K562 (cell line): Measurements from ENCODE around the gene SIK3. TPM values are rescaled to one million over a fixed set of nuclear protein-coding genes. Genes with fewer than 3 reads are reported as not detected.
A peak's percentile ranks its signal among the peaks of the same experiment; 100 is the strongest.

Experiments used
- ATAC-seq: fragments of 200-7000 bp; cut with Tn5 transposase; 3 replicates; pipeline ENCODE4 v1.9.1; 2020; ENCODE audit warnings: moderate library complexity
- BruUV-seq: library from RNA; stranded (reverse); fragments of 400-500 nt; replicated peaks from 2 replicates; lab custom pipeline; 2021; lab: Mats Ljungman, UMichigan
- CTCF ChIA-PET: fragments of 300-600 bp; formaldehyde crosslinking; extraction: SDS; loops from one replicate; lab custom pipeline; 2021; ENCODE audit warnings: low intra/inter-chr PET ratio; lab: Yijun Ruan, JAX
- POLR2A ChIA-PET: fragments of 300-600, 350-650 bp; sonication (Branson Sonifier 250); formaldehyde crosslinking; extraction: SDS; loops from one replicate; lab custom pipeline; 2021; ENCODE audit warnings: antibody characterized with exemption, inconsistent platforms; lab: Yijun Ruan, JAX
- DNase-seq, 4 experiments: peaks; one replicate each; pipeline versions ENCODE4 v3.0.0 to v3.0.0-alpha.2; 2011 to 2018; ENCODE audit warnings: low spot score in 3 of 4, mixed read lengths in 3 of 4; ENCODE audit errors: extremely low read depth in 1 of 4
- FAIRE-seq: peaks from 2 replicates; lab custom pipeline; 2011; peaks lifted over from hg19 to GRCh38; lab: Jason Lieb, UNC
- H2AFZ ChIP-seq: 2 replicates; pipeline ENCODE4 v1.6.0; 2011; ENCODE audit warnings: low read depth, low read length, control low read depth, inconsistent platforms
- H3K27ac ChIP-seq: fragments of 200-600 bp; 3 replicates; pipeline ENCODE4 v1.8.0; 2011; ENCODE audit warnings: low read depth, mild to moderate bottlenecking, control low read depth, inconsistent platforms, low read length, moderate library complexity, mixed read lengths; ENCODE audit errors: extremely low read depth
- H3K27me3 ChIP-seq, 2 experiments: fragments of 300-600 bp in 1 of 2; 2 replicates in 1 of 2; 3 replicates in 1 of 2; pipeline versions ENCODE4 v1.6.0 to v1.8.0; 2011; ENCODE audit warnings: inconsistent platforms in 2 of 2, low read length in 2 of 2, mild to moderate bottlenecking in 1 of 2, mixed read lengths in 1 of 2, moderate library complexity in 1 of 2; ENCODE audit not compliant: control insufficient read depth in 2 of 2, insufficient read depth in 2 of 2
- H3K36me3 ChIP-seq: fragments of 300-600 bp; 3 replicates; pipeline ENCODE4 v1.8.0; 2011; ENCODE audit warnings: mild to moderate bottlenecking, low read length, inconsistent platforms; ENCODE audit not compliant: control insufficient read depth, insufficient read depth
- H3K4me1 ChIP-seq, 2 experiments: fragments of 200-600 bp in 1 of 2; replicated peaks in 1 of 2; 2 replicates in 1 of 2; 3 replicates in 1 of 2; pipeline versions ENCODE4 v1.5.1 to v1.8.0; 2011; ENCODE audit warnings: inconsistent platforms in 2 of 2, low read length in 2 of 2, mild to moderate bottlenecking in 1 of 2, mixed read lengths in 1 of 2, moderate library complexity in 1 of 2; ENCODE audit not compliant: control insufficient read depth in 2 of 2, insufficient read depth in 2 of 2
- H3K4me2 ChIP-seq: 2 replicates; pipeline ENCODE4 v1.6.1; 2011; ENCODE audit warnings: low read length, control low read depth, inconsistent platforms, mixed read lengths; ENCODE audit not compliant: insufficient read depth
- H3K4me3 ChIP-seq: fragments of 200-600 bp; sonication (generic), shearing (Covaris generic); 2 replicates; pipeline ENCODE4 v1.5.1; 2016; ENCODE audit warnings: control low read depth, inconsistent platforms
- H3K79me2 ChIP-seq: fragments of 200-600 bp; 3 replicates; pipeline ENCODE4 v1.8.0; 2011; ENCODE audit warnings: low read length, inconsistent platforms; ENCODE audit not compliant: control insufficient read depth, insufficient read depth
- H3K9ac ChIP-seq, 2 experiments: 2 replicates each; pipeline versions ENCODE4 v1.6.0 to v1.6.1; 2011; ENCODE audit warnings: low read depth in 2 of 2, low read length in 2 of 2, control low read depth in 1 of 2, inconsistent platforms in 1 of 2, mild to moderate bottlenecking in 1 of 2, mixed read lengths in 1 of 2; ENCODE audit not compliant: insufficient read depth in 1 of 2
- H3K9me1 ChIP-seq: one replicate; pipeline ENCODE4 v1.6.0; 2011; ENCODE audit warnings: inconsistent platforms, mild to moderate bottlenecking, low read length, moderate library complexity; ENCODE audit not compliant: control insufficient read depth, insufficient read depth
- H3K9me3 ChIP-seq: replicated peaks from 2 replicates; pipeline ENCODE4 v1.5.1; 2011; ENCODE audit warnings: low read depth, low read length, inconsistent platforms; ENCODE audit not compliant: control insufficient read depth, insufficient read depth
- H4K20me1 ChIP-seq: replicated peaks from 2 replicates; pipeline ENCODE4 v1.6.1; 2011; ENCODE audit warnings: low read length, inconsistent platforms, mixed read lengths; ENCODE audit not compliant: control insufficient read depth, insufficient read depth
- ETV6 ChIP-seq, 3 experiments: fragments of 150-350 bp in 1 of 3; sonication (generic) in 1 of 3; formaldehyde crosslinking in 1 of 3; IDR thresholded peaks; 2 replicates each; pipeline versions ENCODE4 v1.6.1 to v1.8.0; 2014 to 2022; ENCODE audit warnings: borderline replicate concordance in 2 of 3, low read depth in 2 of 3, antibody characterized with exemption in 1 of 3, low read length in 1 of 3, mild to moderate bottlenecking in 1 of 3, missing genetic modification reagents in 1 of 3
- MAX ChIP-seq: sonication (generic); formaldehyde crosslinking; IDR thresholded peaks from 2 replicates; pipeline ENCODE4 v1.9.0; 2022; ENCODE audit warnings: mild to moderate bottlenecking, missing genetic modification reagents
- STAT5A ChIP-seq: IDR thresholded peaks from 2 replicates; pipeline ENCODE4 v1.6.1; 2012; ENCODE audit warnings: low read length, inconsistent platforms, borderline replicate concordance
- ZZZ3 ChIP-seq: fragments of 450-650 bp; IDR thresholded peaks from 2 replicates; pipeline ENCODE4 v1.6.1; 2016; ENCODE audit warnings: antibody characterized with exemption, mild to moderate bottlenecking, moderate library complexity
- WGBS: fragments of 100-300 bp; shearing (Covaris generic); methylation state at CpG from one replicate; pipeline ENCODE4 v1.1.6; 2016; ENCODE audit warnings: low coverage, mixed read lengths; ENCODE audit not compliant: insufficient coverage; ENCODE audit errors: missing lambda C conversion rate; 5-methylcytosine and 5-hydroxymethylcytosine counted together
- in situ Hi-C: fragments of 300-500 bp; cut with MboI; formaldehyde crosslinking; loops from 4 replicates; pipeline ENCODE4 v1.15.0; 2018; ENCODE audit warnings: inconsistent platforms, mixed read lengths
- intact Hi-C: fragments of 100-400 bp; cut with micrococcal nuclease; formaldehyde crosslinking; loops from 2 replicates; pipeline ENCODE4 v1.14.2; 2022
- polyA plus RNA-seq, 8 experiments: library from polyadenylated mRNA; depleted of rRNA in 4 of 8; stranded (reverse) in 5 of 8; unstranded in 3 of 8; fragments of >200 nt; fragmentation: Nextera tagmentation in 2 of 8; fragmentation: Illumina TruSeq in 1 of 8; extraction: Ambion mirVana in 2 of 8; extraction: Trizol in 1 of 8; gene quantifications; 2 replicates each; pipeline versions ENCODE4 v1.2.1 to v1.2.3, GENCODE V29; 2011 to 2014; ENCODE audit warnings: inconsistent platforms in 1 of 8, missing spikeins in 1 of 8
- total RNA-seq, 7 experiments: library from RNA; depleted of rRNA in 6 of 7; stranded (reverse); fragments of >200 nt in 6 of 7; fragmentation: Illumina TruSeq in 2 of 7; extraction: Trizol in 2 of 7; gene quantifications; 2 replicates each; pipeline versions ENCODE4 v1.2.1 to v1.2.3, GENCODE V29; 2011 to 2021; ENCODE audit warnings: low replicate concordance in 1 of 7
- TF ChIP-seq, protein P1 (sequence below): fragments of 150-350 bp; conservative IDR thresholded peaks from 2 replicates; pipeline ENCODE4 v1.6.1; 2014; ENCODE audit warnings: low read length
- TF ChIP-seq, protein P2 (sequence below), 2 experiments: fragments of 450-650 bp; formaldehyde crosslinking in 1 of 2; IDR thresholded peaks; 2 replicates each; pipeline versions ENCODE4 v1.4.0 to v1.6.1; 2014 to 2020; ENCODE audit warnings: mild to moderate bottlenecking in 2 of 2, borderline replicate concordance in 1 of 2, low read depth in 1 of 2

SIK3 gene
- total and polyA plus RNA-seq, 9 of the 15 experiments (the other 6 are each of a cell fraction or from before 2014, with no cell fraction given) = 1.6 to 21.6 (median 8.0) TPM

DNA sequence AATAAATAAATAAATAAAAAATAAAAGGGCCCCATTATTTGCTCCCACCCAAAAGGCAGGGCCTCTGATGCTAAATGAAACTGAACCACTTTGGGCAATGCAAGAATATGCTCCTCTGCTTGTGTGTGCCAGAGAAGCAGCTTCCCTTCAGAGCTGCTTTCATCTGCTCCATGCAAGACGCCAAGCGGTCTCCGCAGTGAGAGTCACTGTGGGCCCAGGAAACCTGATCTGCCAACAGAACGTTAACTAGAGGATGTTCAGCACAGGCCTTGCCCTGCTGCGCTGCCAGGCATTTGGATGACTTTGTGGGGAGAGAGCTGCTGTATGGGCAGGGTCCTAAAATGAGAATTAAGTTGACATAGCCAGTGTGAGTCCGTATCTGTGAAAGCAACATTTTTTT lies 217.1 kb downstream of the SIK3 start (continued):
- TF ChIP-seq, protein P1, sequence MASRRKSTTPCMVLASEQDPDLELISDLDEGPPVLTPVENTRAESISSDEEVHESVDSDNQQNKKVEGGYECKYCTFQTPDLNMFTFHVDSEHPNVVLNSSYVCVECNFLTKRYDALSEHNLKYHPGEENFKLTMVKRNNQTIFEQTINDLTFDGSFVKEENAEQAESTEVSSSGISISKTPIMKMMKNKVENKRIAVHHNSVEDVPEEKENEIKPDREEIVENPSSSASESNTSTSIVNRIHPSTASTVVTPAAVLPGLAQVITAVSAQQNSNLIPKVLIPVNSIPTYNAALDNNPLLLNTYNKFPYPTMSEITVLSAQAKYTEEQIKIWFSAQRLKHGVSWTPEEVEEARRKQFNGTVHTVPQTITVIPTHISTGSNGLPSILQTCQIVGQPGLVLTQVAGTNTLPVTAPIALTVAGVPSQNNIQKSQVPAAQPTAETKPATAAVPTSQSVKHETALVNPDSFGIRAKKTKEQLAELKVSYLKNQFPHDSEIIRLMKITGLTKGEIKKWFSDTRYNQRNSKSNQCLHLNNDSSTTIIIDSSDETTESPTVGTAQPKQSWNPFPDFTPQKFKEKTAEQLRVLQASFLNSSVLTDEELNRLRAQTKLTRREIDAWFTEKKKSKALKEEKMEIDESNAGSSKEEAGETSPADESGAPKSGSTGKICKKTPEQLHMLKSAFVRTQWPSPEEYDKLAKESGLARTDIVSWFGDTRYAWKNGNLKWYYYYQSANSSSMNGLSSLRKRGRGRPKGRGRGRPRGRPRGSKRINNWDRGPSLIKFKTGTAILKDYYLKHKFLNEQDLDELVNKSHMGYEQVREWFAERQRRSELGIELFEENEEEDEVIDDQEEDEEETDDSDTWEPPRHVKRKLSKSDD = no peak
- TF ChIP-seq ETV6 (IDR thresholded peaks at IDR 0.05; ENCODE audit: borderline replicate concordance in 1 of 2, low read depth in 2 of 2, low read length in 1 of 2) (no peak), ETV6 (CRISPR knock-in tag; IDR thresholded peaks at IDR 0.05; ENCODE audit: borderline replicate concordance) (no peak), MAX (no peak), ZZZ3 (no peak)

DNA sequence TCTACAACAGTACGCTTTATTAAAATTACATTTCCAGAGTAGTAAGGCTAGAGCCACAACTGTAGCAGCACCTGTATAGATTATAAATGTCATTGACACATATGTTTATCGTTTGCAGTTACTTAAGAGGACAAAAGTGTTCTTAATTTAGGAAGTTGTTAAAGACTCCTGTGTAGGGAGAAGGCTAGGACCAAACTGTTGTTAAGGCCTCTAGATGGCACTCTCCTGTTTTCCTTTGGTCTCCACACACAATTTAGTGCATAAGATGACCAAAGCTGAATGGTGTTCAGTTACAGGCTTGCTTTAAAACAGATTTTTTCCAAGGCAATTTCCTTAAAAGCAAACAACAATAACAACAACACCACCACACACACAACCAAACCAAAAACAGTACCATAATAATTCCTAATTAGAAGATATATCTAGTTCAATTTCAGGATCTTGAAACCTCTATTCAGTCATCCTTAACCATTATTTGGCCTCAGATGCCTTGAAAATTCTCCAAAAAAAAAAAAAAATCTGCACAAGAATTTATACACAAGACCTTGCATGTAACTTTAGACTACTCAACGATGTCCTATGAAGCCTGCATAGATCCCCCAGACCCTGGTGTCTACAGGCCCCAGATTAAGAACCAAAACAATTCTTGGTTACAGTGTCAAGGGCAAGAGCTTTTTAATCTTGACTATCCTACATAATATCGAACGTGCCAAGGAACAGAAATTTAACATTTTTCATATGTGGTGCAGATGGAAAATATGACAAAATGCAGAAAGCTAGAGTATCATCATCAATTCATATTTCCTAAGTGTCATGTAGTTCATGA lies 218.2 kb downstream of the SIK3 start:
- FAIRE-seq (peak; percentile 91), DNase-seq (peak in 3 of 4 experiments; percentile 34 to 66 (median 48)), ATAC-seq (peak; percentile 97)
- in situ Hi-C loops (loop anchor here (5.0 to 10.0 kb wide), 2 partner anchors 222 to 345 kb away; no protein-coding TSS in a partner anchor), intact Hi-C loops (loop anchor here (1.0 to 5.0 kb wide), 3 partner anchors 217 to 347 kb away; no protein-coding TSS in a partner anchor)
- no peaks in the 10 kb centered on the region for H3K79me2 ChIP-seq
- H3K27me3 ChIP-seq = no peaks in the 10 kb centered on the region
- H4K20me1 ChIP-seq = no peaks in the 10 kb centered on the region
- H3K4me2 ChIP-seq = no peak overlapping the region
- 37% methylated on average over 5 of the region's 5 CpGs for WGBS
- CTCF ChIA-PET = interaction anchor here (0.6 to 2.6 kb wide), 6 partner anchors 15 to 347 kb away, joined by 3 to 23 read pairs (median 4); partner anchors contain the start of gene SIK3
- no peak overlapping the region for H2AFZ ChIP-seq
- H3K4me3 ChIP-seq = no peak overlapping the region
- no peaks in the 10 kb centered on the region for H3K9me3 ChIP-seq
- peaks cover 11% of the 10 kb centered on the region for H3K36me3 ChIP-seq
- no peak overlapping the region for H3K9ac ChIP-seq
- no peaks in the 10 kb centered on the region for H3K4me1 ChIP-seq
- H3K27ac ChIP-seq = no peak overlapping the region
- H3K9me1 ChIP-seq = no peaks in the 10 kb centered on the region
- BruUV-seq = no TSS peak
- POLR2A ChIA-PET = interaction anchor here (0.6 to 1.4 kb wide), 2 partner anchors 10 to 152 kb away, joined by 3 read pairs; no protein-coding TSS in a partner anchor
- TF ChIP-seq, protein P2, sequence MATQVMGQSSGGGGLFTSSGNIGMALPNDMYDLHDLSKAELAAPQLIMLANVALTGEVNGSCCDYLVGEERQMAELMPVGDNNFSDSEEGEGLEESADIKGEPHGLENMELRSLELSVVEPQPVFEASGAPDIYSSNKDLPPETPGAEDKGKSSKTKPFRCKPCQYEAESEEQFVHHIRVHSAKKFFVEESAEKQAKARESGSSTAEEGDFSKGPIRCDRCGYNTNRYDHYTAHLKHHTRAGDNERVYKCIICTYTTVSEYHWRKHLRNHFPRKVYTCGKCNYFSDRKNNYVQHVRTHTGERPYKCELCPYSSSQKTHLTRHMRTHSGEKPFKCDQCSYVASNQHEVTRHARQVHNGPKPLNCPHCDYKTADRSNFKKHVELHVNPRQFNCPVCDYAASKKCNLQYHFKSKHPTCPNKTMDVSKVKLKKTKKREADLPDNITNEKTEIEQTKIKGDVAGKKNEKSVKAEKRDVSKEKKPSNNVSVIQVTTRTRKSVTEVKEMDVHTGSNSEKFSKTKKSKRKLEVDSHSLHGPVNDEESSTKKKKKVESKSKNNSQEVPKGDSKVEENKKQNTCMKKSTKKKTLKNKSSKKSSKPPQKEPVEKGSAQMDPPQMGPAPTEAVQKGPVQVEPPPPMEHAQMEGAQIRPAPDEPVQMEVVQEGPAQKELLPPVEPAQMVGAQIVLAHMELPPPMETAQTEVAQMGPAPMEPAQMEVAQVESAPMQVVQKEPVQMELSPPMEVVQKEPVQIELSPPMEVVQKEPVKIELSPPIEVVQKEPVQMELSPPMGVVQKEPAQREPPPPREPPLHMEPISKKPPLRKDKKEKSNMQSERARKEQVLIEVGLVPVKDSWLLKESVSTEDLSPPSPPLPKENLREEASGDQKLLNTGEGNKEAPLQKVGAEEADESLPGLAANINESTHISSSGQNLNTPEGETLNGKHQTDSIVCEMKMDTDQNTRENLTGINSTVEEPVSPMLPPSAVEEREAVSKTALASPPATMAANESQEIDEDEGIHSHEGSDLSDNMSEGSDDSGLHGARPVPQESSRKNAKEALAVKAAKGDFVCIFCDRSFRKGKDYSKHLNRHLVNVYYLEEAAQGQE (IDR thresholded peaks at IDR 0.05; ENCODE audit: borderline replicate concordance) = peak; percentile 74
- TF ChIP-seq, protein P2 (CRISPR knock-in tag; IDR thresholded peaks at IDR 0.05; ENCODE audit: low read depth) = no peak
- TF ChIP-seq STAT5A = no peak
